COLO668 (cell line): ENCODE measurements around the gene ITPRID1.
"Not testable (repeated sequence)": the region's sequence is repeated elsewhere in the genome, so short reads cannot be mapped to it uniquely, and the experiment has no call there.

Experiments used
- DNase-seq: peaks from one replicate; lab custom pipeline; 2025; ENCODE audit not compliant: unreplicated experiment; lab: John Stamatoyannopoulos, UW

The ITPRID1 gene

DNA sequence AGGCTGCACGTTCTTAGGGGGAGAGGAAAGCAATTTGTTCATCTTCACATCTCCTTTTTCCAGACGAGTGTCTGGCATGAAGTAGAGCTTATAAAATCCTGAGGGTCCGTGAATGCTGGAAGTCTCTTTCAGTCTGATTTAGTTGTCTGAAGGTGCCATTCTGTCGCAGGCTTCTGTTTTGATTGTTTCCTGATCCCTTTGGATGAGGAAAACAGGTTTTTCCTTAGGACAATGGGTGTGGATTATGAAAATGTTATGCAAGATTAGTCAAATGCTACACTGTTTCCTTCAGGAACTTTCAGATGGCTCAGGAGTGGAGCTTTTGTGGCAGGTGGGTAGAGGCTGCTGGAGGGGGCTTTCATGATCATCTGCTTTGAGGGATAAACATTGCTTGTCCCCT, at the start of gene ITPRID1:
TSS of gene ITPRID1 (plus strand) at position 301 of the 400 bp plus-strand sequence. CDS start 38,935 bp downstream, outside the sequence.
- DNase-seq = no peak

DNA sequence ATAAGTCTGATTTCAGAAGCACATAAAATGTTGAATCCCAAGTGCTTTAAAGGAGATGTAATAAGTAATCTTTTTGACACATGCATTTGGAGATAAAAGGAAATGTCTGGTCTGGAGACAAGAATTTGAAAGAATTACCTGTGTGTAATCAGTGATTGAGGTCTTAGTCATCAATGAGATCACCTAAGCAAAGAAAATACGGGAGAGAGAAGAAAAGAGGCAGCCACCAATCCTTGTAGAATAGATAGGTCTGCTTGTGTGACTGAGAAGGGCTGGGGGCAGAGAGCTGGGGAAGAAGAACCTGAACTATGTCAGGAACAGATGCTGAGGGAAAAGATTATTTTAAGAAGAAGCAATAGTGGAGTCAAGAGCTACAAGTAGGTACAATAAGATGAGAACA, 49.3 kb upstream of the ITPRID1 start:
- DNase-seq = no peak

DNA sequence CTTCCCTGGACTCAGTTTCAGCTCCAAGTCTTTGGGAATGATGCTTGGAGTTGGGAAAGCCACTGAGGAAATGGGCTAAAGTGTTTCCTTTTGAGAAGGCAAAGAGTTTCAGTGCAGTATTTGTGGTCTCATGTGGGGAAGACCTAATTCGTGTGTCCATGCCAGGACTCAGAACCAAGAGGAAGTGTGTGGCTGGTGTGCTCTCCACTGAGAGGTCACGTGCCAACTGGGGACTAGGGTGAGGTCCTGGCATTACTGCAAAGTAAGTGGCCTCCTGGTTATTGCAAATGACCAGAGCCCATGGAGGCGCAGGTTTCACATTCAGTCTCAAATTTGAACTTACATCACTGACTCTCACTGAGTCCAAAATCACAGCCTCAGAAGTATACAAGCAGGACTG, 48.6 kb upstream of the ITPRID1 start:
- DNase-seq = no peak

DNA sequence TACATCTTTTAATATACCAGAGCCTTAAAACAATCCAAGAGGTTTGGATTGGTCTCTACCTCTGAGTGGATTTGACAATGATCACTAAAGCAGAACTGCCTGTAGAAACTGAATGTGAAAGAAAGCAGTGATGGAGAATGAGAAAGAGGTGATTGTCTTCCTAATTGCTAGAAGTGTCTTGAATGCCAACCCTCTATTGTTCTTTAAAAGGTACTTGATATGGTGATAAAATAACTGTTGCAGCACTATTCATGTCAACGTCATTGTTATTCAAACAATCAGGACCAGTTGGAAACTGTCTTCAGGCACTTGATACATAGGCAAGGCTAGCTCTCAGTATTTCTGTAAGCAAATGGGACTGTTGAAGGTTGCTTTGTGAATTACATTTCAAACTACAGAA, 47.9 kb upstream of the ITPRID1 start:
- no peak for DNase-seq

DNA sequence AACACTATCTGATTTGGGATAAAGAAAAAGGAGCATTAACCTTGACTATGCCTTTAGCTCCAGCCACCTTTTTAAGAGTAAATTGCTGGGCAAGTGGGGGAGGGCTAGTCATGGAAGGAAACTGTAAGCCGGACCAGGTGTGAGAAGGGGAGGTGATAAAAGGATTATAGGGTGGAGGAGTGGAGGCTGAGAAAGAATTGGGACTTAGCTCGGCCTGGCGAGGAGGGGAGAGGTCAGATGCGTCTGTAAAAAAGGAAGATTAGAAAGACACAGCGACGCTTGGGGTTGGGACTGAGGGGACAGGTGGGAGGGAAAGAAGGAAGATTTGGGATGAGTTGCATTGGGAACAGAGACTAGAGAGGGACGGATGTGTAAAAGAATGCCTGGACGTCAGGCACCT, 43.0 kb upstream of the ITPRID1 start:
- DNase-seq = not testable (repeated sequence)

DNA sequence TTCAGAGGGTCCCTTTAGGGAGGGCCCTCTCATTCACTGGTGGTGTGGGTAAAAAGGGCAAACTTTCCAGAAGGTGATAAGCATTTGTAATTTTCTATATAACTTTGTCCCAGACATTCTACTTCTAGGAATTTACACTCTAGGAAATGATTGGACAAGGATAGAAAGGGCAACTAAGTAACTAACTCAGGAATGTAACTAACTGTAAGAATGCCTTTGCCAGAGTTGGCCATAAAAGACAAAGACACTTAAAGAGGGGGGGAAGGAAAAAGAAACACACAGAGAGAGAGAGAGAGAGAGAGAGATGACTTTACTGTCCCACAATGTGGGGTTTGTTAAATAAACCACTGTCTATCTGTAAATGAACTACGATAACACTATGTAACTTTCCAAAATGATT, 38.5 kb upstream of the ITPRID1 start:
- DNase-seq = no peak

DNA sequence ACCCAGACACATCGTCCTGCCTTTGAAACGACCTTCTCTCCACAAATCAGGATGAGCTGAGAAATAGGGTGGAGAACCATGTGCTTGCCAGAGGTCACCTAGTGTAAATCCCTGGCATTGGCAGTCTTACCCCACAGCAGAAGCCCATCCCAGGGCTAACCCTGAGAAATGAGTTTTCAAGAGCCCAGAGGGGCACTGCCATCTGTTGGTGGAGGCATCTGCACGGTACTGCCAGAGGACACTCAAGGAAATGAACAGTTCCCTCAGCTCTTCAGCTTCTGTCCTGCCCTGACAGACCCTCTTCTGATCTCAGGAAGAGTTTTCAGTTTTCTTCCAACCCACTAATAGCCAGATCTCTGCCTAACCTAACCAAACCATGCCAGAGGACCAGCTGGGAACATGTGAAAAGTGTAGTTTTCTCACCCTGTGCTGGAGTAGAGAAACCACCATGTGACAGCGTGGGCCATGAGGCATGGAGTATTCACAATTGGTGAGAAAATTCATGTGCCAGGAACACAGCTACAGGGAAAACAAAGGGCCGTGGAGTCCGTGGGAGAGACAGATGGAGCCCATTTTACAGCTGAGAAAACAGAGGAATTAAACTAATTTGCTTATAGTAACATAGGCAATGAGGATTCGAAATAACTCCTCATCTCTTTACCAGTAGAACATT, 37.7 kb upstream of the ITPRID1 start:
- no peak for DNase-seq

DNA sequence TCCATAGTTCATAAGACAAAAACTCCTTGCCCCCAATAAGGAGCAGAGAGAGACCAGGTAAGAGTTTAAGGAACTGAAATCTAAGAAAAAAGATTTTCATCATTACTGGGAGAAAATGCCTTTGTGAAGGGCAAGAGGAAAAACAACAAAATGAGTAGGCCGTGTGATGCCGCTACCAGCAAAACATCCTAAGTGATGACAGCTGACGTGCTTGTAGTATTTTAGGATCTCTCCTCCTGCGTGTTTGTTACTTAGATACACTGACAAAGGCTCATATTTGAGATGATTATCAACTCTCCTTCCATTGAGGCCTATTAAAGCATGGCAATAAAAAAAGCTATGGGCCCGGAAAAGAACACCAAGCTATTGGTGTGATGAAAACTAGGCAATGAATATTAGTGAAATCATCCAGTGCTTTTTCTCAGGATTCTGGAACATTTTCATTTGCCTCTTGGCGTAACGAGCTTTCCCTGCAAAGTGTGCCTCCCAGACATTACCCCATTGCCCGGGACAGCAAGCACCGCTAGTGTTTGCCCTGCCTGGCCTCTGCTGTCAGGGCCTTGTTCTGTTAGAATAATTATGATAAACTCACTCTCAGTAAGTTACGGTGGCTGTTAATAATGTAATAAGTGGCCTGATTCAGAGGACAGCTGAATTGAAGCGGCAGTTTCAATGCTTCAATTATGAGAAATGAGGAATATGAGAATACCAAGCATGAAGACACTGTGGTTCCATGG, 36.8 kb upstream of the ITPRID1 start:
- no peak for DNase-seq

DNA sequence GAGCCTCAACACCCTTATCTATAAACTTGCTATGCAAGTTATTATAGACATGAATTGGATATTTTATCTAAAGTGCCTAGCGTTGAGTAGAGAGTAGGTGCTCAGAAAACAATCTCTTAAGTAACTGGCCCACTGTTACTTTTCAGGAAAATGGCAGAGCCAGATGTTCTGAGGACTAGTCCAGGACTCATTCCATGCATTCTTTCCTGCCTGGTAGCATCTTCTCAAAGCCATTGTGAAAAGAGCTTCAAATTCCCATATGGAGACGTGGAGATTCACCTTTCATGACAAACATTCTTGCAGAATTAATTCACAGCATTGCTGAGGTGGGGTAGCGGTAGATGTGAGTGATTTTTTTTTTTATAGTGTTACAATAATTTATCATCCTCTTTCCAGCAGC, 35.9 kb upstream of the ITPRID1 start:
- DNase-seq = no peak

DNA sequence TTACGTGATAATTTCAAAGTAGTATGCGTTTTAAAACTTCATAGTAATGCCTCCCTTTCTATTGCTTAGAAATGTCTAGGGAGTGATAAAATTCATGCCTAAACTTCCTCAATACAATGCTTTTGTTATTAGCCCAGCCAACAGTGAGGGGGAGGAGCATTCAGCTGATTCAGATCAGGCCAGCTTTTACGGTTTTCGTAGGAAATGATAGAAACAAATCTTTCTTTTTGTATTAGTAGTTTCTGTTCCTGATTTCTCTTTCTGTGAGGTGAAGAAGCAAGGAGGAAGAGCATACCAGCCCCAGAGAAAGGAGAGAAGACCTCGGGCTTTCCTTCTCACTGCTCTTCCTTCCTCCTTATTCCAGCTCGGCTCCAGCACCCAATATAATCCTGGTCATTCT, 35.2 kb upstream of the ITPRID1 start:
- no peak for DNase-seq

DNA sequence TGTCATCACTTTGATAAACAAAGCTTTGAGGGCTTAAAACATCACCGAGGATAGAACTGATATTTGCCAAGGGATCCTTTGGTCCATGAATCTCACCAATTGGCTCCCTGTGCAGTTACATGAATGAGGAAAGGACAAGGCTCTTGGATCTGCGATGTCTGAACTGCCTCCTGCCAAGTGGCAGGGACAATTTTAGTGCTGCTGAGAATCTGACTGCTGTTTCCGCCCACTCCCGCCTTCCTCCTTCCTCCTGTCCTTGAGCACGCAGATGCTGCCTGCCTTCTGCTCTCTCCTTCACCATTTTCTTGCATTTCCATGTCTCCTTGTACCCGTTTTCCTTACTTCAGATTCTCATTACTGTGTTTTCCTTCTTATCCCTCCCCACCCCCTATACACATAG, 26.8 kb upstream of the ITPRID1 start:
- DNase-seq = no peak

DNA sequence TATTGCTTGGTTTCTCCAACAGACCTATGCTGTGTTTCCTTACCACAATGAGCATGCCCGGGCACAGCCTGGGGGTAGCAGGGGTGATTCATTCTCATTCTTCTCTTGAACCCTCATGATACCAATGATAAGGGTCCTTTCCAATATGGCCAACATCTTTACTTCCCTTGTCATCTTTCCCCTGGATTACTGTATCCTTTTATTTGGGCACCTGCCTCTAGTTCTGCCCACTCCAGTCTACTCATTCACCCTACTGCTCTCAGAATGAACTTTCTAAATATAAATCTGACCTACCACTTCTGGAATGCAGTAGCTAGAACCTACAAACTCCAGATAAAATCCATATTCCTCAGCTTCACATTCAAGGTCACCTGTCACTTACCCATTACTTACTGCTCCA, 26.4 kb upstream of the ITPRID1 start:
- DNase-seq = no peak

DNA sequence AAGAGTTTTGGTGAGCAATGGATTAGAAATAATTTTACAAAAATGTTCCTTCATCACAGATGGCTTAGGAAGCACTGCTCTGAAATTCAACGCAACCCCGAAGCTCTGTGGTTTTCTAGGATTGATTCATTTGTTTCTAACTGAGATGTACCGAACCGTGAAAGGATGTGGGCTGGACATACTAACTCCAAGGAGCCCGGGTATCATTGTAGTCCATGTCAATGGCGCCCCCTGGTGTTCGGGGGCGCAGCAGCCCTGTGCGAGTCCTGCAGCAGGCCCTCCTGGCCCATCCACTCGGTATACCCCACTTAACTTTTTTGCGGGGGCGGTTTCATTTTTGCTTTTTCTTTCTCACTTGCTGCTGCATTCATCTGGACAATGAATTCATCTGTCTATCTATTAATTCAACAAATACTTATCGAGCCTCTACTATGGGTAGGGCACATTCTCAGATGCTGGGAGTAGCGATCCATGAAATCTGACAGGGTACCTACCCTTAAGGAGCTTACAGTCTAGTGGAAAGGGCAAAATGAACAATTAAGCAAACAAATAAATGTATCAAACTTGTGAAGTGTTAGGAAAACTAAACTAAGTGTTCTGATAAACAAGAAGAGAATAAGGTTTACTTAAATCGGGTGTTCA, 25.2 kb upstream of the ITPRID1 start:
- peak; percentile 49 for DNase-seq

DNA sequence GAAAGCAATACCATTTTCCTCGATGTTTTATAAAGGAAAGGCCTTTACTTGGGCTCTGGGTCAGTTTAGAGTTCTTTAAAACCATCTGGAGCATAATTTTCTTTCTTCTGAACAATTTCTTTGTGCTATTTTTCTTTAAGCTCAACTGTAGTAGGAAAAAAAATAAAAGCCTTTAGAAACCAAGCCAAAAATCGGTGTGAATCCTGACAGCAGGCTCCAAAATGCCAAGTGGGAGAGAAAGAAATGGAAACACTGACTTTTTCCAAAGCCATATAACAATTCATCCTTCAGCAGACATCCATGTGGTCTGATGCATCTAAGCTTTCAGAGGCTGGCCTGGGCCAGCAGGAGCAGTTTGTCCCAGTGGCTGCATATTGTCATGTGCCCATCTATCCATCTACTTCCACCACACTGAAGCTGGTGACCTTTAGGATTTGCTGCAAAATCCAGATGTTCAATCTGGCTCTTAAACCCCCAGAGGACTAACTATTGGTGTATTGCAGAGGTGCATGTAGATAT, 23.0 kb upstream of the ITPRID1 start:
- no peak for DNase-seq

DNA sequence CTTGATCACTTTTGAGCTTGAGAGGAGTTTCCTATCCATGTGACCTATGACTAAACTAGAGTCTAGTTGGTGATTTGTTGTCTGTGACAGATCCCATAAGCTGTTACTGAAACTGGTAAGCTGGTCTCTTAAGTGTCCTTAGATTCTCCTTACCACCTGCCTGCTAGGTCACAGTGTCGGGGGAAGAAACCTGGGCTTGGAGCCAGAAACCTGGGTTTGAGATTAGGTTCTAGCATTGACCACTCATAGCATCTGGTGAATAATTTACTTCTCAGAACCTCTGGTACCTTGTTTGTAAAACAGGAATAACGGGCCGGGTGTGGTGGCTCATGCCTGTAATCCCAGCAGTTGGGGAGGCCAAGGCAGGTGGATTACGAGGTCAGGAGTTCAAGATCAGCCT, 21.8 kb upstream of the ITPRID1 start:
- no peak for DNase-seq

DNA sequence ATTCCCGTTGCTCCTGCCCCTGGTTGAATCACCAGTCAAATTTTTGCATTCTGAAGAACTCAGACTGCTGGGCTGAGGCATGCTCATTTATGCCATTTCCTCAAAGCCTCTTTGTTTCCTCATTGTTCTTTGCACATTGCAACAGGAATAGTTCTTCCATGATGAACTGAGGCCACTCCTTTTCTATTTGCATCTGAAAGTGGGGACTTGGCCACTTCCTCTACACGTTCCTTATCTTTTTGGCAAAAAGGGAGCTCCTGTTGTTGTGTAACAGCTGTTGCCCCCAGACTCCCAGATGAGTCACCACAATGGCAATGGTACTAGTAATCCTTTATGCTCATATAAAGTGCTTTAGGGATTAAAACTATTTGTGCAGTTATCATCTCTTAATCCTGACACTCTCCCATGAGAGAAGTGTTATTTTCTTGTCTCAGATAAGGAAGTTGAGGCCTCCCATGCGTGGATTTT, 20.1 kb upstream of the ITPRID1 start:
- DNase-seq = no peak

DNA sequence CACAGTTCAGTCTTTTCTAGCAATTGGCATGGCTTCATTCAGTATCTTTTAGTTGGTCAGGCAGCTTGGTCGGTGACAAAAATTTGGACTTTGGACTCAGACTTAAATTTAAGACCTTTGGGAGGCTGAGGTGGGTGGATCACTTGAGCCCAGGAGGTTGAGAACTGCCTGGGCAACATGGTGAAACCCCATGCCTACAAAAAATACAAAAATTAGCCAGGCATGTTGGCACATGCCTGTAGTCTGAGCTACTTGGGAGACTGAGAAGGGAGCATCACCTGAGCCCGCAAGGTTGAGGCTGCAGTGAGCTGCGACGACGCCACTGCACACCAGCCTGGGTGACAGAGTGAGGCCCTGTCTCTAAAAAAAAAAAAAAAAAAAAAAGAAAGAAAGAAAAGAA, 19.5 kb upstream of the ITPRID1 start:
- DNase-seq = no peak

DNA sequence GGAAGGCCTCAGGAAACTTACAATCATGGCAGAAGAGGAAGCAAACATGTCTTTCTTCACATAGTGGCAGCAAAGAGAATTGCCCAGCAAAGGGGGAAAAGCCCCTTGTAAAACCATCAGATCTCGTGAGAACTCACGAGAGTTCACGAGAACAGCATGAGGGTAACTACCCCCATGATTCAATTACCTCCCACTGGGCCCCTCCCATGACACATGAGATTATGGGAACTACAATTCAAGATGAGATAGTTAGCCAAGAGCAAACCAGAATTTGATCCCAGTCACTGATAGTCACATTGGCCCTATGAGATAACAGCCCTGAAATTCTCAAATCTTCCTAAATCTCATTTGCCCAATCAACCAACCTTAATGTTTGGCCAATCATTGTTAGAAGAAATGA, 18.2 kb upstream of the ITPRID1 start:
- DNase-seq = no peak

DNA sequence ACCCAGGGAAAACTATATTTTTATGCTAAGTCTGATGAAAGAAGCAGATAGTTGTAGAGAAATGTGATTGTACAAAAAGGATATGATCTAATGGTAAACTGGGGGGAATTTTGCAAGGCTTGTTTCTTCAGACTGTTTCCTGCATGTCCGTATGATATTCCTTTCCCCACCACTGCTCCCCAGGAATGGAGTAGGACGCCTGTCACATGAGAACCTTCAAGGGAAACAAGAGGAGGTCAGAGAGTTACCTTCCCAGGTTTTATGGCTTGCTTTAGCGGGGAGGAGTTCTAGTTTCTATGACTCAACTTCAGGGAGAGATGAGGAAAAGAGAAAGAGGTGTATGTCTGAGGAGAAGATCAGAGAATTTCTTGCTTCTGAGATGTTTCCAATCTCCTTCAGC, 16.4 kb upstream of the ITPRID1 start:
- no peak for DNase-seq

DNA sequence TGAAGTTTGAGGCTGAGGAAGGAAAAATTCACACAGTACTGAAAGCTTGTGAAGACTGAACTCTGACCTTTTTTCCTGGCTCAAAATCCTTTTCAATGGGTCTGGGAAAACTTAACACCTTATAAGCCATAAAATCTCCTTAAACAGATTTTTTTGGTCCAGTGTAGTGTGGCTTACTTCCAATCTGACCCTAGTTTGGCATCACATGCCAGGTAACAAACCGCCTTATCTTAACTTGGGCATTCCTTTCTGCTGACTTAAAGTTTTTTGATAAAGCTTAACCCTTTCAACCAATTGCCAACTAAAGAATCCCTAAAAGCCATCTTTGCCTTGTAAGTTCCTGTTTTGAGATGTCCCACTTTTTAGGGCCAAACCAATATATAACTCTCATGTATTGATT, 13.2 kb upstream of the ITPRID1 start:
- DNase-seq = no peak

DNA sequence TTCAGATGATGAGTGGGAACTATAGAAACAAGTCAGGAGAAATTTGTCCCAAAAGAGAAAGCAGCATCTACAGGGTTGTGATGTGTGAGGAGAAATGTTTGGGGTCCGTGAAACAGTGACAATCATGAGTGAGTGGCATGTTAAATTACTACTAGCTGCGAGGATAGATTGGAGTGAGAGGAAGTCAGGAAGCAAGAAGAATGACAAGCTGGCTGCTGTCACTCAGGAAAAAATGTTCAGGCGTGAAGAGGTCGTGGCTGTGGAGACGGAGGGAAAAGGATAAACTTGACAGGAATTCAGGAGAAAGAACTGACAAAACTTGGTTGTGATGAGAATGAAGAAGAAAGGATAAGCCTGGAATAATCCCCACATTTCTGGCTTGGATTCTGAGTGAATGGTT, 5.1 kb upstream of the ITPRID1 start:
- DNase-seq = no peak

DNA sequence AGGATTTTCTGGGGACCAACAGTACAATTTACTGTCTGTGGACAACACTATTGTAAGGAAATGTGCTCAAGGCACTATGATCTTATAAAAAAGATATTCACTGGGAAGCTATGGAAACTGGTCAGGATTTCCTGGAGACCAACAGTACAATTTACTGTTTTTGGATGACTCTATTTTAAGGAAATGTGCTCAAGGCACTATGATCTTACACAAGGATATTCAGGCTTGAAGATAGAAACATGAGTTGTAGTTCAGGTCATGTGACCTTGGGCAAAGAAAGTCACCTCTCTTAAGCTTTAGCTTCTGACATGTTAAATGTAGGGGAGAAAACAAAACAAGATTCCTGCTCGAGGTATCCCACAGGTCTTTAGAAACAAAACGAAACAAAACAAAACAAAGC, 1.7 kb upstream of the ITPRID1 start:
- DNase-seq = no peak
